ENCODE results near the gene PPEF1. TPM values are rescaled to one million over a fixed set of nuclear protein-coding genes. Genes with fewer than 3 reads are reported as not detected.
A peak's percentile ranks its signal among the peaks of the same experiment; 100 is the strongest.

The PPEF1 gene
- total and polyA plus RNA-seq, 9 of the 15 experiments (the other 6 are each of a cell fraction or from before 2014, with no cell fraction given) = not detected

DNA sequence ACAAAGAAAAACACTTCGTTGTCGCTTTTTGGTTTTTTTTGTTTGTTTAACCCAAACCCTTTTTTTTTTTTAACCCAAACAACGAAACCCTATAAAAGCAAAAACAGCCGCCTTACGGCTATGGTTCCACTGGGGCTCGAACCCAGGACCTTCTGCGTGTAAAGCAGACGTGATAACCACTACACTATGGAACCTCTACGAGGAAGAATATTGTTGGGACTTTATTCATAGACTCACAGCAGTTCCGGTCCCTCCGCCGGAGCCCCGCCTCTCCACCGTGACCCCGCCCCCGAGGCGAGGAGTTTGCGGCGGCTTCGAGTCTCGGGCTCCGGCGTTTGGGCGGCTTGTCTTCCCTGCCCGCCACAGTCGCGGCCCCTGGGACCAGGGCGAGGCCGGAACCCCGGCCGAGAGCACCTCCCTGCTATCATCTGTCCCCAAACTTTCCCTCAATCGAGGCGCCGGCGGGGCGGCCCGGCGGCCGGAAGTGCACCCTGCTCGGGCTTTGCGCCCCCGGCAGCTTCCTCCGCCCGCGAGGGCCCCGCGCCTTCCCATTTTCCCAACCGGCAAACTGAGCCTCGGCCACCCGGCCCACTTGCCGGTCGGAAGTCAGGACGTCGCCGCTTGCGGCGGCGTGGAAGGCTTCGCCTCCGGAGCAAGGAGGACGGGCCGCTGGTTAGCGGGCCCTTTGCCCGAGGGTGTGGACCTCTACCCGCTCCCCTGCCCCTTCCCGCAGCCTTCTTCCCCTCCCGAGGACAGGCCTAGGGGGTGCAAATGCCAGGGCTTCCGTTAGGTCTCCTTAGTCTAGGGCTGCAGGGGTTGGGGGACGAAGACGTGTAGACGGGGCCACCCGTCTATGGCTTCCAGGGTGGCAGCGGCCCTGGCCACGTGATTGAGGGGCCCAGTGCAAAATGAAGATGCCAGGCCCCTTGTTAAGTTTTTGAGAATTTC lies 32.4 kb upstream of the PPEF1 start (continued):
- TF ChIP-seq PHTF2 (CRISPR knock-in tag; IDR thresholded peaks at IDR 0.05) (no peak), ZNF121 (CRISPR knock-in tag; conservative IDR thresholded peaks at IDR 0.05) (no peak), HMG20B (CRISPR knock-in tag; IDR thresholded peaks at IDR 0.05) (no peak), HDAC6 (IDR thresholded peaks at IDR 0.05; ENCODE audit: low read depth, low read length) (no peak), CGGBP1 (CRISPR knock-in tag; IDR thresholded peaks at IDR 0.05) (peak; percentile 75; the same call in 1 of the 2 replicates), ZNF165 (CRISPR knock-in tag; IDR thresholded peaks at IDR 0.05; ENCODE audit: borderline replicate concordance) (no peak), MTA3 (IDR thresholded peaks at IDR 0.05; ENCODE audit: borderline replicate concordance) (no peak), ARNT (IDR thresholded peaks at IDR 0.05) (0 out of 4 replicates have a peak, but pooled peaks of 1 of the 2 experiments have one; percentile 21), NFATC3 (IDR thresholded peaks at IDR 0.05) (no peak), GATA2 (CRISPR knock-in tag; IDR thresholded peaks at IDR 0.05) (no peak), TEAD4 (IDR thresholded peaks at IDR 0.05; ENCODE audit: low read length) (peak; percentile 62; the same call in 1 of the 2 replicates), TEAD4 (CRISPR knock-in tag; IDR thresholded peaks at IDR 0.05; ENCODE audit: borderline replicate concordance) (no peak), ZNF280B (CRISPR knock-in tag; IDR thresholded peaks at IDR 0.05) (no peak), CC2D1A (IDR thresholded peaks at IDR 0.05) (no peak), ARID2 (IDR thresholded peaks at IDR 0.05) (no peak), EP300 (IDR thresholded peaks at IDR 0.05; ENCODE audit: low read length) (peak; percentile 54; the same call in 1 of the 2 replicates), SREBF1 (IDR thresholded peaks at IDR 0.05; ENCODE audit: borderline replicate concordance, low read depth, low read length) (no peak), ZNF384 (IDR thresholded peaks at IDR 0.05; ENCODE audit: low read depth, low read length) (peak; percentile 81), PATZ1 (CRISPR knock-in tag; IDR thresholded peaks at IDR 0.05; ENCODE audit: borderline replicate concordance) (no peak), MAX (CRISPR knock-in tag; IDR thresholded peaks at IDR 0.05) (no peak), ZKSCAN1 (IDR thresholded peaks at IDR 0.05; ENCODE audit: low read depth, low read length) (no peak), HDGF (IDR thresholded peaks at IDR 0.05) (no peak), STAT5A (IDR thresholded peaks at IDR 0.05; ENCODE audit: borderline replicate concordance, low read length) (no peak), PCBP2 (IDR thresholded peaks at IDR 0.05; ENCODE audit: low read depth, low read length, poor library complexity, severe bottlenecking) (no peak)
- TF ChIP-seq, protein P1, sequence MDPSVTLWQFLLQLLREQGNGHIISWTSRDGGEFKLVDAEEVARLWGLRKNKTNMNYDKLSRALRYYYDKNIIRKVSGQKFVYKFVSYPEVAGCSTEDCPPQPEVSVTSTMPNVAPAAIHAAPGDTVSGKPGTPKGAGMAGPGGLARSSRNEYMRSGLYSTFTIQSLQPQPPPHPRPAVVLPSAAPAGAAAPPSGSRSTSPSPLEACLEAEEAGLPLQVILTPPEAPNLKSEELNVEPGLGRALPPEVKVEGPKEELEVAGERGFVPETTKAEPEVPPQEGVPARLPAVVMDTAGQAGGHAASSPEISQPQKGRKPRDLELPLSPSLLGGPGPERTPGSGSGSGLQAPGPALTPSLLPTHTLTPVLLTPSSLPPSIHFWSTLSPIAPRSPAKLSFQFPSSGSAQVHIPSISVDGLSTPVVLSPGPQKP (CRISPR knock-in tag; IDR thresholded peaks at IDR 0.05) = no peak
